ENCODE measurements around the gene TSKU.

- TF ChIP-seq CTCF (conservative IDR thresholded peaks at IDR 0.05), result no peak
- TF ChIP-seq ZFX (IDR thresholded peaks at IDR 0.05), result no peak
Observed at GRCh38 chr11:76831686-76832310, 48.6 kb downstream of the TSKU start.
